Endodermal cell (in vitro differentiated cells): Measurements from ENCODE around the gene DOCK8. TPM values are rescaled to one million over a fixed set of nuclear protein-coding genes. Genes with fewer than 3 reads are reported as not detected.

Experiments
- DNase-seq: peaks from one replicate; pipeline ENCODE4 v3.0.0-alpha.2; 2017
- H3K27ac ChIP-seq: 2 replicates; pipeline ENCODE4 v1.5.1; 2013; ENCODE audit warnings: mild to moderate bottlenecking, low read depth, low read length, moderate library complexity
- H3K27me3 ChIP-seq: 2 replicates; pipeline ENCODE4 v1.6.1; 2013; ENCODE audit warnings: mild to moderate bottlenecking, low read length, moderate library complexity; ENCODE audit not compliant: insufficient read depth, control insufficient read depth, poor library complexity, severe bottlenecking
- H3K36me3 ChIP-seq: 2 replicates; pipeline ENCODE4 v1.7.0; 2013; ENCODE audit warnings: mild to moderate bottlenecking, low read length, moderate library complexity; ENCODE audit not compliant: control insufficient read depth, insufficient read depth
- H3K4me1 ChIP-seq: one replicate; pipeline ENCODE4 v1.7.0; 2013; ENCODE audit warnings: low read length; ENCODE audit not compliant: control insufficient read depth, insufficient read depth
- H3K4me3 ChIP-seq: 2 replicates; pipeline ENCODE4 v1.5.1; 2013; ENCODE audit warnings: mild to moderate bottlenecking, low read length, moderate library complexity
- H3K9ac ChIP-seq: 2 replicates; pipeline ENCODE4 v1.6.1; 2013; ENCODE audit warnings: mild to moderate bottlenecking, low read length, moderate library complexity; ENCODE audit not compliant: poor library complexity, severe bottlenecking; ENCODE audit errors: extremely low read depth
- H3K9me3 ChIP-seq: 2 replicates; pipeline ENCODE4 v1.6.1; 2013; ENCODE audit warnings: mild to moderate bottlenecking, low read length, moderate library complexity; ENCODE audit not compliant: control insufficient read depth
- H3K27ac Mint-ChIP-seq: 2 replicates; pipeline ENCODE4 v1.8.0; 2020; ENCODE audit warnings: mixed read lengths
- H3K27me3 Mint-ChIP-seq: 2 replicates; pipeline ENCODE4 v1.8.0; 2021; ENCODE audit warnings: mild to moderate bottlenecking, mixed read lengths; ENCODE audit not compliant: insufficient read depth
- H3K36me3 Mint-ChIP-seq: 2 replicates; pipeline ENCODE4 v1.8.0; 2020; ENCODE audit warnings: low read depth, mixed read lengths
- H3K4me1 Mint-ChIP-seq: 2 replicates; pipeline ENCODE4 v1.8.0; 2020; ENCODE audit warnings: mixed read lengths
- H3K4me3 Mint-ChIP-seq: 2 replicates; pipeline ENCODE4 v1.8.0; 2020; ENCODE audit warnings: mild to moderate bottlenecking, moderate library complexity, mixed read lengths
- H3K9me3 Mint-ChIP-seq: 2 replicates; pipeline ENCODE4 v1.8.0; 2020; ENCODE audit warnings: mild to moderate bottlenecking, mixed read lengths
- CTCF ChIP-seq: fragments of 200-600 bp; sonication (generic); conservative IDR thresholded peaks from 2 replicates; pipeline ENCODE4 v1.5.0; 2021; ENCODE audit warnings: antibody characterized with exemption, mild to moderate bottlenecking
- WGBS, 2 experiments: methylation state at CpG; one replicate each; pipeline versions ENCODE4 v1.1.5 to v1.1.7; 2013; ENCODE audit warnings: missing lambda C conversion rate in 2 of 2, mixed read lengths in 1 of 2; ENCODE audit not compliant: insufficient coverage in 1 of 2, insufficient read length in 1 of 2; 5-methylcytosine and 5-hydroxymethylcytosine counted together
- total RNA-seq, 2 donors: library from RNA; stranded (reverse); fragmentation: NEBNext Ultra II Directional in 1 of 2; extraction: Animal tissue kit (Norgen Biotek cat#: 25700) in 1 of 2; gene quantifications; 2 replicates in 1 of 2; 3 replicates in 1 of 2; pipeline ENCODE4 v1.2.1, GENCODE V29; 2021

DOCK8 gene
- total RNA-seq, 2 donors from 2014 or later, result 26.9 to 28.1 TPM

GRCh38 chr9:370086-370485, 155.4 kb downstream of the DOCK8 start:
- Histone ChIP-seq H3K9me3 (no peaks in the 10 kb centered on the region), H3K36me3 (peaks cover 26% of the 10 kb centered on the region), H3K4me3 (no peak overlapping the region), H3K27me3 (no peaks in the 10 kb centered on the region), H3K9ac (no peak overlapping the region), H3K27ac (no peak overlapping the region), H3K4me1 (no peaks in the 10 kb centered on the region)
- Mint-ChIP-seq H3K4me1 (peaks cover 20% of the 10 kb centered on the region), H3K4me3 (no peak overlapping the region), H3K9me3 (no peaks in the 10 kb centered on the region), H3K27ac (peak overlapping the region; percentile 42), H3K27me3 (no peaks in the 10 kb centered on the region), H3K36me3 (peaks cover 38% of the 10 kb centered on the region)
- no peak for TF ChIP-seq CTCF
- no peak for DNase-seq
- WGBS, 2 experiments, result 70 to 72% methylated on average over 2 to 3 of the region's 3 CpGs

GRCh38 chr9:371349-371748, 156.7 kb downstream of the DOCK8 start:
- no peak overlapping the region for H3K27ac ChIP-seq
- H3K9ac ChIP-seq, result no peak overlapping the region
- H3K4me1 ChIP-seq, result no peaks in the 10 kb centered on the region
- no peaks in the 10 kb centered on the region for H3K9me3 ChIP-seq
- peaks cover 26% of the 10 kb centered on the region for H3K36me3 ChIP-seq
- peaks cover 18% of the 10 kb centered on the region for H3K4me1 Mint-ChIP-seq
- no peak for TF ChIP-seq CTCF
- peaks cover 40% of the 10 kb centered on the region for H3K36me3 Mint-ChIP-seq
- WGBS, 2 experiments, result 56 to 68% methylated on average over 2 to 3 of the region's 3 CpGs
- no peak overlapping the region for H3K4me3 Mint-ChIP-seq
- no peak overlapping the region for H3K4me3 ChIP-seq
- no peaks in the 10 kb centered on the region for H3K9me3 Mint-ChIP-seq
- H3K27me3 Mint-ChIP-seq, result no peaks in the 10 kb centered on the region
- no peaks in the 10 kb centered on the region for H3K27me3 ChIP-seq
- H3K27ac Mint-ChIP-seq, result no peak overlapping the region
- no peak for DNase-seq

GRCh38 chr9:372128-372527, 157.5 kb downstream of the DOCK8 start:
- Histone ChIP-seq H3K4me1 (no peaks in the 10 kb centered on the region), H3K4me3 (no peak overlapping the region), H3K9ac (no peak overlapping the region), H3K36me3 (peaks cover 32% of the 10 kb centered on the region), H3K9me3 (no peaks in the 10 kb centered on the region), H3K27me3 (no peaks in the 10 kb centered on the region), H3K27ac (no peak overlapping the region)
- WGBS, 2 experiments, result 86 to 88% methylated on average over 1 to 2 of the region's 2 CpGs
- Mint-ChIP-seq H3K36me3 (peaks cover 45% of the 10 kb centered on the region), H3K9me3 (no peaks in the 10 kb centered on the region), H3K27ac (no peak overlapping the region), H3K4me1 (peaks cover 16% of the 10 kb centered on the region), H3K27me3 (no peaks in the 10 kb centered on the region), H3K4me3 (no peak overlapping the region)
- TF ChIP-seq CTCF, result no peak
- no peak for DNase-seq
